GM19099 (cell line): ENCODE results near the gene SCRN1.

Source experiments
- POLR2A ChIP-seq: IDR thresholded peaks from 3 replicates; pipeline ENCODE4 v1.6.1; 2011; ENCODE audit warnings: low read depth; ENCODE audit not compliant: insufficient read length; ENCODE audit errors: extremely low read depth

SCRN1 gene, protein sequence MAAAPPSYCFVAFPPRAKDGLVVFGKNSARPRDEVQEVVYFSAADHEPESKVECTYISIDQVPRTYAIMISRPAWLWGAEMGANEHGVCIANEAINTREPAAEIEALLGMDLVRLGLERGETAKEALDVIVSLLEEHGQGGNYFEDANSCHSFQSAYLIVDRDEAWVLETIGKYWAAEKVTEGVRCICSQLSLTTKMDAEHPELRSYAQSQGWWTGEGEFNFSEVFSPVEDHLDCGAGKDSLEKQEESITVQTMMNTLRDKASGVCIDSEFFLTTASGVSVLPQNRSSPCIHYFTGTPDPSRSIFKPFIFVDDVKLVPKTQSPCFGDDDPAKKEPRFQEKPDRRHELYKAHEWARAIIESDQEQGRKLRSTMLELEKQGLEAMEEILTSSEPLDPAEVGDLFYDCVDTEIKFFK

DNA sequence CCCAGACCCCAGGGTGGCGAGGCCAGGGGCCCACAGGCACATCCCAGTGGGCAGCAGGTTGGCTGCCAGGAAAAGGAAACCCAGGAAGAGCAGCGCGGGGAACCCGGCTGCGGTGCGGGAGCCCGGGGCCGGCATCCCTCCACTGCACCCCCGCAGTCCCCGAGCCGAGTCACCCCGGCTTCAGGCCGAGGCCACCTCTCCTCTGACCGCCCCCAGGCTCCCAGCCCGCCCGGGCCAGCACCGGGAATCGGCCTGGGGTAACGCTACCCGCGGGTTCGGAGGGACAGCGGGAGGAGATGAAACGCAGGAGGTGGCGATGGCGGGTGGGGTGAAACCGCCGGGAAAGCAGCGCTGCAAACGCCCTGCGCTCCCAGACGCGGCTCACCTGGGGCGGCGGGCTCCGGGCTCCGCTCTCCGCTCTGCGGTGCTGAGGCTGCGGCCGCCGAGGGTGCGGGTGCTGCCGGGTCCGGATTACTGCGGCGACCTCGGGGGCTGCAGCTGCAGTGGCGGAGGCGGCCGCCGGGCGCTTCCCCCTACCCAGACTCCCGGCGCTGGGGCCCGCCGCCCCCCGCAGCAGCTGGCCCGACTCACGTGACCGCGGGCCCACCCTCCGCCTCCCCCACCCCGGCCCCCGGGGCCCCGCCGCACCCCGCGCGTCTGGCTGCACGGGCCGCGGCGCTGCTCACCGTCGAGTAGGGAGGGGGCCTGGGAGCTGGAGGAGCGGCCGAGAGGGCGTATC, at the start of gene SCRN1:
Gene SCRN1 (minus strand): TSS at position 545 of the 739 bp plus-strand sequence. CDS start 20,734 bp downstream, outside the sequence.
- TF ChIP-seq POLR2A = peak; percentile 68

DNA sequence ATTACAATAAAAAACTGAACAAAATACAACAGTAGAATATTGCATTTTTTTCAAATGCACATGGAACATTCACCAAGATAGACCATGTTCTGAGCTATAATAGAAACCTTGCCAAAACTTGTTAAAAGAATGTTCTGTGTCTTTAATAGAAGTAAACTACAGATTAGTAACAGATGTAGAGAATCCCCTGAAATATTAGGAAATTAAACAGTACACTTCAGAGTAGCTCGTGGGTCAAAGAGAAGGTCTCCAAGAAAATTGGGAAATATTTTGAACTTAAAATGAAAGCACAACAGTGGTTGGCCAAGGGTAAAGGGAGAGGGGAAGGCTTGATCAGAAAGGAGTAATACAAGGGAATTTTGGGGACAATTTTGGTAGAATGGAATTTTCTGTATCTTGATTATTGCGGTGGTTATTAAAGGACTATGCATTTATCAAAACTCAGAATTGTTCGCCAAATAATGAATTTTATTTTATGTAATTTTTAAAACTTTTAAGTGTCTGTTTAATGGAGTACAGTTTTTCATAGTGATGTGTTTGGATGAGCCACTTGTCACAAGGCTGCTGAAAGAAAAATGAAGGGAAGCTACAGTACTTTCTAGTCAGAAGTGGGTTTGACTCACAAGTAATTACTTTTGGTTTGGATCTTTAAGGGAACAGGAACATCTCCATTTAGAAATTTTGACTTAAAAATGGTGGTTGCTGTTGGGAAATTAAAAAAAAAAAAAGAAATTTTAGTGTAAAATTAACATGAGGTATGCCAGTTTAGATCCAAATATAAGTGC, 48.8 kb upstream of the SCRN1 start:
- no peak for TF ChIP-seq POLR2A

DNA sequence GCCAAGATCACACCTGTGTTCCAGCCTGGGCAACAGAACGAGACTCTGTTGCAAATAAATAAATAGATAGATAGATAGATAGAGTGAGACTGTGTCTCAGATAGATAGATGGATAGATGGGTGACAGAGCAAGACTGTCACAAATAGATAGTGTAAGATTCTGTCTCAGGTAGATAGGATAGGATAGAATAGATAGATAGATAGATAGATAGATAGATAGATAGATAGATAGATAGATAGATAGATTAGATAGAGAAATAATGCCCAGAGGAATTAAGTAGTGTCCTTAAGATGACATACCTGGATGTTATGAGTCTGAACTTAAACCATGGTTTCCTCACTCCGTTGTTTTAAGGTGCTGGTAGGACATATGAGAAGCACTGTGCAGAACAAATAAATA, 46.6 kb upstream of the SCRN1 start:
- TF ChIP-seq POLR2A = no peak

DNA sequence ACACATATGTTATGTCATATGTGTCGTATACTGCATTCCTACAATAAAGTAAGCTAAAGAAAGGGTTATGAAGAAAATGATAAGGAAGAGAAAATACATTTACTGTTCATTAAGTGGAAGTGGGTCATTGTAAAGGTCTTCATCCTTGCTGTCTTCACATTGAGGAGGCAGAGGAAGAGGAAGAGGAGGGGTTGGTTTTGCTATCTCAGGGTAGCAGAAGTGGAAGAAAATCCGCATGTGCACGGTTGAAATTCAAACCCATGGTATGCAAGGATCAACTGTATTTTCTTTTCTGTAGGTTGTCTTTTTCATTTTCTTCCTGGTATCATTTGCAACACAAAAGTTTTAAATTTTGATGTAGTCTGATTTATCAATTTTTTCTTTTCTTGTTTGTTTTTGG, 44.9 kb upstream of the SCRN1 start:
- no peak for TF ChIP-seq POLR2A

DNA sequence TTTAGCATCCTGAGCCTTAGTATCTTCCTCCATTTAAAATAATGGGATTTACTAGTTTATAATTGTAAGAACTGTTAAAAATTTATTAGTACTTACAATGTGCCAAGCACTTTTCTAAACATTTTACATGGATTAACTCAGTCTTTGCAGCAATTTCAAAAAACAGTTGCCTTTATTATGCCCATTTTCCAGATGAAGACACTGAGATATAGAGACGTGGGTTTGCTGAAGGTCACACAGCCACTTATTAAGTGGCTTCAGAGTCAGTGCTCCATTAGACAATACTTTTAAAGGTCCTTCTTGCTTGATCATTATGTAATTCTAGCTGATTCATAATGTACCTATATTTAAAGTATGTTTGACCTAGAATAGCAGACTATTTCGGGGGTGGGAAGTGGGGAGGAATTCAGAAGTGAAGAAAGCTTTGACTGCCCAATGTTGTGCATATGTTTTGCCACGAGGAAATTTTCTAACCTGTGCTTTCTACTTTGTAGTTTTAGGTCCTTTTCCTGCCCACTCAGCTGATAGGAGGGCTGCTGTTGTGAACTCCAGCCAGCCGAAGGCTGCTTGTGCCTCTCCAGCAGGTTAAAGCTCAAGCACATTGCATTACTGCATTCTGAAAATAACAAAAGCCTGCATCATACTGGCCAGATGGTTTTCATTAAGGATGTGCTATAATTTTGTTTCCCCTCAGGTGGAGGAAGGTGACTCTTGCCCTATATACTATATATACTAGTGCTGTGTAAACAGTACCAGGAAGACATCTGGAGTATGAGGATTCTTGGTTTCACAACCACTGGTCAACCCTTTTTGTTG, 42.9 kb upstream of the SCRN1 start:
- no peak for TF ChIP-seq POLR2A

DNA sequence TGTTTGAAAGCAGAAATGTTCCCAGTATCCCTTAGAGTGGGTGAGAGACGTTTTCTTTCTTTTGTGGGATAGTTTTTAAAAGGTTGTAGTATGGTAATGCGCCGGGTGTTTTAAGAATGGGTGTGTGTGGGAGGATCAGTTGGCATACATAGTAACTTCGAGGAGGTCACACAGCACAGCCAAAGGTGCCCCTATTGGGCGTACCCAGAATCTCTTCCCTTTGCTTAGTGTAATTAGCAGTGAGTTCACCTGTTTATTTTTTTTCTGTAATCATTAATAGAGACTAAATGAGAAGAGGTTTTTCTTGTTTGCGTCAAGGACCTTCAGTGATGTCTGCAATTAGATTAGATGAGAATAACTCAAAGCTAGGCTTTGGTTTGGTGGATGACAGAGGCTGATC, 40.1 kb upstream of the SCRN1 start:
- TF ChIP-seq POLR2A = no peak

DNA sequence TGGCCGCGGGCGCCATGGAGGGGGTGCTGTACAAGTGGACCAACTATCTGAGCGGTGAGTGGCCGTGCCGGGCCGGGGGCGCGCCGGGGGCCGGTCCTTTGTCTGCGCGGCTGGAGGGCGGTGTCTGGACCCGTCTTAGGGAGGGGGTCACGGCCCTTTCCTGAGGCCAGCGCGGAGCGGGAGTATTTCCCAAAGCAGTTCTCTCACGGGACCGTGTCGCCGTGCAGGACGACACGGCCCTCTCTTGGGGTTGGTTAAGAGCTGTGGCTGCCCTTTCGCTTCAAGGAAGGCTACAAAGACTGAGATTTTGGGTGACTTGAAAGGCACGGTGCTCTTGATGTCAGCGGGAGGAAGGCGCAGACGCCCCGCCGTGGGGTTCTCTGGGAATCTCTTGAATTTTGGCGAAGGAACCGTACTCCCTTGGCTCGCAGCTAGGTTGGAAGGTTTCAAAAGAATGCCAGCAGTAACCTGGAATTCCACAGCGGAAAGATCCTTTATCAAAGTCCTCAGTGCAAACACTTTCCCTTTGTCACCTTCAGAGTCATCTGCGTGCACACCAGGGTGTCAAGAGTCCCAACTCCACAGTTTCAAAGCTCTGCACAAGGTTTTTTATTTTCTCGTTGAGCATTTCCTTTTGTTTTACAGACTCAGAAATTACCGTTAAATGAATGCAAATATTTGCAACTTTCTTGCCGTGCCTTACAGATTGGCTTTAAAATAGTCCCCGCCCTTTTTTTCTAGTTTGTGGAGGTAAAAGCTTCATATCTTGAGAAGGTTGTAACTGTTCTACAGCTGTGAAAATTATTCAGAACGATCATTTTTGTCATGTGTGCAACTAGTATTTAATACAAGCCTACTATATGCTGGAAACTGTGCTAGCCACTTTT, 39.4 kb upstream of the SCRN1 start:
- TF ChIP-seq POLR2A = no peak

DNA sequence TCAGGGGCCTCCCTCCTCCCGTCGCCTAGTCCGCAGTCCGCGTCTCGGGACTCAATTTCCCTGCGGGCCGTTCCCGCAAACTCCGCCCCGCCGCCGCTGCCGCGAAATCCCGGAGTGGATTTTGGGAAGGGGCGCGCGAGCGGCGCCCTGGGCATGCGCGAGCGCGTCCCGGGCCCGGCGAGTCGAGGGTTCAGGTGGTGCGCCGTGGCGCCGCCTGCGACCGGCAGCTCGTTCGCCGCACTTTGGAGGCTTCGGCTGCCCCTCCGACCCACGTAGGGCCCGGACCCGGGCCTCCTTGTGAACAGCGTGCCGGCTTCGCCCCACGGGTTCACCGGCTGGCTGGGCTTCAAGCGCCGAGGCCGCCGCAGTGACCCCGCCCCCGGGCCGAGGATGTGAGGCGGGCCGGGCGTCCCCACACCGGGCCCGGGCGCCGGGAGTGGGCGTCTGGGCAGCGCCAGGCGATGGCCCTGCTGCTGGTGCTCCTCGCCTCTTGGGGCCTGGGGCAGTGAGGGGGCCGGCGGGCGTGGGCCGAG, 38.7 kb upstream of the SCRN1 start, which contains the start of gene PLEKHA8:
Gene PLEKHA8 (plus strand): TSS at position 197 of the 533 bp plus-strand sequence. CDS start 351 bp downstream, outside the sequence.
- peak; percentile 58 for TF ChIP-seq POLR2A

DNA sequence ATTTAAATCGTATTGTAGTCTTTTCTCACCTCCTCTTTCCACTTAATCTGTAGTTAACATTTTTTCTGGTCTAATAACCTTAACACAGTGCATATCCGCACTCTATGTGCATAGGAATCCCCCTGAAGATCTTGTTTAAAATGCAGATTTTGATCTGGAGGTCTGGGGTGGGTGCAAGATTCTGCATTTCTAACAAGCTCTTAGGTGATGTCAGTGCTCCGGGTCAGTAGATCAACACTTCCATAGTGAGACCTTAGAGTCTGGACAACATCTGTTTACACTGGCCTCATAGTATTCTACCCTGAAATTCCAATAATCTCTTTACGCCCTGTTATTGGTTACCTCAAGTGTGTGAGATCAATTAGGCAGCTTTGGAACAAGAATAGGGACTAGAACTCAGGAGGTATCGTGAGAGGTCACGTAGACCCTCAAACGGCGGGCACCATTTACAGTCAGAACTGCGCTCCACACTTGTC, 38.2 kb upstream of the SCRN1 start:
- TF ChIP-seq POLR2A = peak; percentile 70

DNA sequence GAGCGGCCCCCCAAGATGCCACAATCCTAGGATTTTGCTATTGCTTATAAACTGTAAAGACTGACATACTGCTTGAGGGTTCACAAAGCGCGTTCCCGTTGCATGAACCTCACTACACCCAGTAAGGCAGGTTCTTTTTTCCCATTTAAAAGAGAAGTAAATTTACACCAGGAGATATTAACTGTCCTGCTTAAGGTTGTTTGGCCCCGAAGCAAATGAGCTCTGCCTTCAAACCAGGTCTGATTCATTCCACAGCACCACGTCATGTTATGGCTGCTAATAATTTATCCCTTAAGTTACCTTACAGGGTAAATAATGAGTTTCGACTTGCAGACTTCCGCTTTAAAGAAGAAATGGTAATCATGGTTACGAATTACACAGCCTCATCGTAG, 37.5 kb upstream of the SCRN1 start:
- TF ChIP-seq POLR2A = no peak

DNA sequence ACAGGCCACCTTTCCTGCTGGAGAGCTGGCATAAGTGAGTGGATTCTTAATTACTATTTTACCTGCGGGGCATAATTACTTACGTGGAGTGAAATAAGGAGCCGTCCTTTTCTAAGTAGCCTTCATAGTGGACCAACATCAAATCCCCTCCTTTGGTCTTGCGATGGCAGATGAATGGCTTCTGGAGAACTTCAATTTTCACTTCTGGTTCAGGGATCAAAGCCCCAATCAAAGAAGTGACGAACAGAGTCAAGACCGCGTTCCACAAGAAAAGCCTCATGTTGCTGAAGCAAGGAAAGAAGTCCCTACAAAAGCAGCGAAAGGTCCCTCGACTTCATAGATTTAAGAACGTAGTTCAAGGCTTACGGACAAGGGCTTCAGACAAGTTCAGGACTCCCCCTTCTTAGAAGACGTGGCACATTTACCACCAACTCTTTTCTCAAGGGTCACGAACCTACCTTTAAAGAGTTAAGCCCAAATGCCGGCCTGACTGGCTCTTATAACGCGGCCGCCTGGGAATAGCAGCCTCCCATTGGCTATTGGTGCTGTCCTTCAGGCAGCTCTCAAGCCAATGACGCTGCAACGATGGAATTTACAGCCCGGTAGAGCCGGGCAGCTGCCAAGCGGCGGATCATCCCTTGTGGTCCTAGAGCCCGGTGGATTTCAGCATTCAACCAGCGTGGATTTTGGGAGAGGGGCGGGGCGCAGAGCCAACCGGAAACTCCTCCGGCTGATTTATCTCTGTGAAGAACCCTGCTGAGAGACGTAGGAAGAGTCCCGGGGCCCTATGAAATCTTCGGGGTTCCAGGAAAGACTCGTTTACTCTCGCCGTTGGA, 36.8 kb upstream of the SCRN1 start, which contains the start of gene FKBP14:
Gene FKBP14 (minus strand): TSS at position 474 of the 836 bp plus-strand sequence. CDS start 194 bp downstream, at position 280.
- TF ChIP-seq POLR2A = peak; percentile 74

DNA sequence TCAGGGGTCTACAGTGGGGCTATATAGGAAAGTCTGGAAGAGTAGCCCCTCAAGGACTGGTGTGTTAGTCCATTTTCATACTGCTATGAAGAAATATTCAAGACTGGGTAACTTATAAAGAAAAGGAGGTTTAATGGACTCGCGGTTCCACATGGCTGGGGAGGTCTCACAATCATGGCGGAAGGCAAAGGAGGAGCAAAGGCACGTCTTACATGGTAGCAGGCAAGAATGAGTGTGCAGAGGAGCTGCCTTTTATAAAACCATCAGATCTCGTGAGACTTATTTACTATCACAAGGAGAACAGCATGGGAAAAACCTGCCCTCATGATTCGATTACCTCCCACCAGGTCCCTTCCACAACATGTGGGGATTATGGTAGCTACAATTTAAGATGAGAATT, 33.9 kb upstream of the SCRN1 start:
- TF ChIP-seq POLR2A = no peak

DNA sequence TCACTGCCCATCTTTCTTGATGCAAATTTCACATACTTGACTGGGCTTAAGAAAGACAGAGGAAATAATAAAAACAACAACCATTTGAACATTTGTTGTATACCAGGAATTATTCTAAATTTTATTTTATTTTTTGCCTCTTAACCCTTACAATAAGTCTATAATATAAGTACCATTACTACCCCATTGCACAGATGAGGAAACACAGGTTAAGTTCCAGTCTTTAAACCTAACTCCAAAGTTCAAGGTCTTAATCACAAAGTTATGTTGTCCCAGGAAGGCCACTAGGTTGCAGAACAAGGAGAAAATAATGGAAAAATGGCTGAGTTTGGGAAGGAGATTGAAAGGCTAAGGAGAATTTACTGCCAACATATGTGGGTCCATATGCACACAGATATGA, 33.4 kb upstream of the SCRN1 start:
- TF ChIP-seq POLR2A = no peak

DNA sequence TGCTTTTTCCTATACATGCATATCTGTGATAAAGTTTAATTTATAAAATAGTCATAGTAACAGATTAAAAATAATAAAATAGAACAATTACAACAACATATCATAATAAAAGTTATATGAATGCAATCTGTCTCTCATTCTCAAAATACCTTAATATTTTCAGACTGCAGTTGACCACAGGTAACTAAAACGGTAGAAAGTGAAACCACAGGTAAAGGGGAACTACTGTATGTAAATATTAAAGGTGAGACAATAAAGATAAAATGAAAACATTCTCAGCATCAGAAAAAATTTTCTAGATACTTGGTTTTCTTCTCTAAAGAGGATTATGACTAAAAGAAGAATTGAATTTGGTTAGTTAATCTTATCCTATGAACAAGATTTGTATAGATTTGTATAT, 30.9 kb upstream of the SCRN1 start:
- no peak for TF ChIP-seq POLR2A
